K562 (cell line): ENCODE data around the gene RTF1. TPM values are rescaled to one million over a fixed set of nuclear protein-coding genes. Genes with fewer than 3 reads are reported as not detected.

Experiments
- ATAC-seq: fragments of 200-7000 bp; cut with Tn5 transposase; 3 replicates; pipeline ENCODE4 v1.9.1; 2020; ENCODE audit warnings: moderate library complexity
- Bru-seq: library from RNA; stranded (reverse); fragments of 400-500 nt; gene quantifications from one replicate; lab custom pipeline; 2021; lab: Mats Ljungman, UMichigan
- BruChase-seq, 2 experiments: library from RNA; stranded (reverse); fragments of 400-500 nt; gene quantifications; one replicate each; lab custom pipeline; 2021; lab: Mats Ljungman, UMichigan
- BruUV-seq: library from RNA; stranded (reverse); fragments of 400-500 nt; replicated peaks from 2 replicates; lab custom pipeline; 2021; lab: Mats Ljungman, UMichigan
- CTCF ChIA-PET: fragments of 300-600 bp; formaldehyde crosslinking; extraction: SDS; loops from one replicate; lab custom pipeline; 2021; ENCODE audit warnings: low intra/inter-chr PET ratio; lab: Yijun Ruan, JAX
- POLR2A ChIA-PET: fragments of 300-600, 350-650 bp; sonication (Branson Sonifier 250); formaldehyde crosslinking; extraction: SDS; loops from one replicate; lab custom pipeline; 2021; ENCODE audit warnings: antibody characterized with exemption, inconsistent platforms; lab: Yijun Ruan, JAX
- DNase-seq, 4 experiments: peaks; one replicate each; pipeline versions ENCODE4 v3.0.0 to v3.0.0-alpha.2; 2011 to 2018; ENCODE audit warnings: low spot score in 3 of 4, mixed read lengths in 3 of 4; ENCODE audit errors: extremely low read depth in 1 of 4
- FAIRE-seq: peaks from 2 replicates; lab custom pipeline; 2011; peaks lifted over from hg19 to GRCh38; lab: Jason Lieb, UNC
- H2AFZ ChIP-seq: 2 replicates; pipeline ENCODE4 v1.6.0; 2011; ENCODE audit warnings: low read depth, low read length, control low read depth, inconsistent platforms
- H3K27ac ChIP-seq: fragments of 200-600 bp; 3 replicates; pipeline ENCODE4 v1.8.0; 2011; ENCODE audit warnings: low read depth, mild to moderate bottlenecking, control low read depth, inconsistent platforms, low read length, moderate library complexity, mixed read lengths; ENCODE audit errors: extremely low read depth
- H3K27me3 ChIP-seq, 2 experiments: fragments of 300-600 bp in 1 of 2; 2 replicates in 1 of 2; 3 replicates in 1 of 2; pipeline versions ENCODE4 v1.6.0 to v1.8.0; 2011; ENCODE audit warnings: inconsistent platforms in 2 of 2, low read length in 2 of 2, mild to moderate bottlenecking in 1 of 2, mixed read lengths in 1 of 2, moderate library complexity in 1 of 2; ENCODE audit not compliant: control insufficient read depth in 2 of 2, insufficient read depth in 2 of 2
- H3K36me3 ChIP-seq: fragments of 300-600 bp; 3 replicates; pipeline ENCODE4 v1.8.0; 2011; ENCODE audit warnings: mild to moderate bottlenecking, low read length, inconsistent platforms; ENCODE audit not compliant: control insufficient read depth, insufficient read depth
- H3K4me1 ChIP-seq, 2 experiments: fragments of 200-600 bp in 1 of 2; replicated peaks in 1 of 2; 2 replicates in 1 of 2; 3 replicates in 1 of 2; pipeline versions ENCODE4 v1.5.1 to v1.8.0; 2011; ENCODE audit warnings: inconsistent platforms in 2 of 2, low read length in 2 of 2, mild to moderate bottlenecking in 1 of 2, mixed read lengths in 1 of 2, moderate library complexity in 1 of 2; ENCODE audit not compliant: control insufficient read depth in 2 of 2, insufficient read depth in 2 of 2
- H3K4me2 ChIP-seq: 2 replicates; pipeline ENCODE4 v1.6.1; 2011; ENCODE audit warnings: low read length, control low read depth, inconsistent platforms, mixed read lengths; ENCODE audit not compliant: insufficient read depth
- H3K4me3 ChIP-seq: fragments of 200-600 bp; sonication (generic), shearing (Covaris generic); 2 replicates; pipeline ENCODE4 v1.5.1; 2016; ENCODE audit warnings: control low read depth, inconsistent platforms
- H3K79me2 ChIP-seq: fragments of 200-600 bp; 3 replicates; pipeline ENCODE4 v1.8.0; 2011; ENCODE audit warnings: low read length, inconsistent platforms; ENCODE audit not compliant: control insufficient read depth, insufficient read depth
- H3K9ac ChIP-seq, 2 experiments: 2 replicates each; pipeline versions ENCODE4 v1.6.0 to v1.6.1; 2011; ENCODE audit warnings: low read depth in 2 of 2, low read length in 2 of 2, control low read depth in 1 of 2, inconsistent platforms in 1 of 2, mild to moderate bottlenecking in 1 of 2, mixed read lengths in 1 of 2; ENCODE audit not compliant: insufficient read depth in 1 of 2
- H3K9me1 ChIP-seq: one replicate; pipeline ENCODE4 v1.6.0; 2011; ENCODE audit warnings: inconsistent platforms, mild to moderate bottlenecking, low read length, moderate library complexity; ENCODE audit not compliant: control insufficient read depth, insufficient read depth
- H3K9me3 ChIP-seq: replicated peaks from 2 replicates; pipeline ENCODE4 v1.5.1; 2011; ENCODE audit warnings: low read depth, low read length, inconsistent platforms; ENCODE audit not compliant: control insufficient read depth, insufficient read depth
- H4K20me1 ChIP-seq: replicated peaks from 2 replicates; pipeline ENCODE4 v1.6.1; 2011; ENCODE audit warnings: low read length, inconsistent platforms, mixed read lengths; ENCODE audit not compliant: control insufficient read depth, insufficient read depth
- CCAR2 ChIP-seq: fragments of 200-400 bp; formaldehyde crosslinking; IDR thresholded peaks from 2 replicates; pipeline ENCODE4 v1.6.1; 2017; ENCODE audit warnings: mild to moderate bottlenecking, low read depth, low read length
- DACH1 ChIP-seq: fragments of 450-650 bp; IDR thresholded peaks from 2 replicates; pipeline ENCODE4 v1.6.1; 2018; ENCODE audit not compliant: partially characterized antibody
- KAT8 ChIP-seq: fragments of 450-650 bp; IDR thresholded peaks from 2 replicates; pipeline ENCODE4 v1.6.1; 2016; ENCODE audit warnings: low read depth, mild to moderate bottlenecking
- KDM1A ChIP-seq, 2 experiments: fragments of 450-650 bp; IDR thresholded peaks; 2 replicates each; pipeline ENCODE4 v1.6.1; 2016; ENCODE audit warnings: mild to moderate bottlenecking in 2 of 2
- MEIS2 ChIP-seq: fragments of 450-650 bp; IDR thresholded peaks from 2 replicates; pipeline ENCODE4 v1.6.1; 2014; ENCODE audit warnings: mild to moderate bottlenecking; ENCODE audit not compliant: partially characterized antibody
- NCOA6 ChIP-seq: fragments of 450-650 bp; IDR thresholded peaks from 2 replicates; pipeline ENCODE4 v1.6.1; 2017; ENCODE audit warnings: mild to moderate bottlenecking
- NR3C1 ChIP-seq: sonication (generic); formaldehyde crosslinking; IDR thresholded peaks from 2 replicates; pipeline ENCODE4 v1.8.1; 2022; ENCODE audit warnings: missing genetic modification reagents
- NRF1 ChIP-seq, 2 experiments: fragments of 450-650 bp; IDR thresholded peaks in 1 of 2; conservative IDR thresholded peaks in 1 of 2; 2 replicates each; pipeline ENCODE4 v1.6.1; 2014; ENCODE audit warnings: mild to moderate bottlenecking in 2 of 2
- PHF8 ChIP-seq: fragments of 200-600 bp; sonication (generic); IDR thresholded peaks from 2 replicates; pipeline ENCODE4 v1.6.1; 2012; ENCODE audit warnings: mixed run types, mild to moderate bottlenecking, inconsistent platforms, low read length, moderate library complexity, borderline replicate concordance
- PTBP1 ChIP-seq: fragments of 200-400 bp; formaldehyde crosslinking; IDR thresholded peaks from 2 replicates; pipeline ENCODE4 v1.6.1; 2017; ENCODE audit warnings: low read depth, low read length
- RBBP5 ChIP-seq: fragments of 200-600 bp; sonication (generic); IDR thresholded peaks from 2 replicates; pipeline ENCODE4 v1.6.1; 2012; ENCODE audit warnings: borderline replicate concordance, mild to moderate bottlenecking, low read length, control low read depth, inconsistent platforms; ENCODE audit not compliant: insufficient read depth, poor library complexity, severe bottlenecking
- RNF2 ChIP-seq: sonication (generic); IDR thresholded peaks from 2 replicates; pipeline ENCODE4 v1.6.1; 2016
- SMARCB1 ChIP-seq: IDR thresholded peaks from 2 replicates; pipeline ENCODE4 v1.6.1; 2011; ENCODE audit warnings: improper control_type of control experiment, low read depth; ENCODE audit not compliant: insufficient read length
- TAF7 ChIP-seq: fragments of 450-650 bp; IDR thresholded peaks from 2 replicates; pipeline ENCODE4 v1.6.1; 2016; ENCODE audit warnings: missing genetic modification characterization, missing compliant biosample characterization
- TBL1XR1 ChIP-seq, 2 experiments: IDR thresholded peaks; 2 replicates each; pipeline ENCODE4 v1.6.1; 2012; ENCODE audit warnings: improper control_type of control experiment in 2 of 2, low read length in 2 of 2, mild to moderate bottlenecking in 1 of 2
- TEAD1 ChIP-seq, 2 experiments: fragments of 450-650 bp in 1 of 2; sonication (generic) in 1 of 2; formaldehyde crosslinking; IDR thresholded peaks; 2 replicates each; pipeline versions ENCODE4 v1.4.0 to v1.8.0; 2020 to 2022; ENCODE audit warnings: mild to moderate bottlenecking in 2 of 2, missing genetic modification reagents in 1 of 2
- YBX1 ChIP-seq: fragments of 450-650 bp; IDR thresholded peaks from 2 replicates; pipeline ENCODE4 v1.7.1; 2016; ENCODE audit warnings: mild to moderate bottlenecking
- ZBTB1 ChIP-seq: sonication (generic); formaldehyde crosslinking; IDR thresholded peaks from 2 replicates; pipeline ENCODE4 v1.8.1; 2023; ENCODE audit warnings: missing genetic modification reagents, low read depth, mild to moderate bottlenecking, borderline replicate concordance
- ZNF175 ChIP-seq: fragments of 200-800 bp; sonication (Bioruptor generic); IDR thresholded peaks from 2 replicates; pipeline ENCODE4 v1.6.1; 2016; ENCODE audit warnings: low read depth, mild to moderate bottlenecking, missing genetic modification characterization, missing compliant biosample characterization
- ZNF311 ChIP-seq: fragments of 250-450 bp; sonication (Bioruptor Pico); IDR thresholded peaks from 2 replicates; pipeline ENCODE4 v1.4.0; 2020; ENCODE audit warnings: mild to moderate bottlenecking, moderate library complexity
- WGBS: fragments of 100-300 bp; shearing (Covaris generic); methylation state at CpG from one replicate; pipeline ENCODE4 v1.1.6; 2016; ENCODE audit warnings: low coverage, mixed read lengths; ENCODE audit not compliant: insufficient coverage; ENCODE audit errors: missing lambda C conversion rate; 5-methylcytosine and 5-hydroxymethylcytosine counted together
- in situ Hi-C: fragments of 300-500 bp; cut with MboI; formaldehyde crosslinking; loops from 4 replicates; pipeline ENCODE4 v1.15.0; 2018; ENCODE audit warnings: inconsistent platforms, mixed read lengths
- intact Hi-C: fragments of 100-400 bp; cut with micrococcal nuclease; formaldehyde crosslinking; loops from 2 replicates; pipeline ENCODE4 v1.14.2; 2022
- long read RNA-seq, 3 experiments: library from polyadenylated mRNA in 2 of 3; library from RNA in 1 of 3; unstranded in 2 of 3; stranded (forward) in 1 of 3; transcript quantifications; one replicate each; pipeline ENCODE4 v2.0.0, GENCODE V29; 2019 to 2022
- polyA minus RNA-seq, 3 experiments: library from RNA; depleted of rRNA, polyadenylated mRNA; stranded (reverse); fragments of >200 nt; gene quantifications; 2 replicates each; pipeline ENCODE4 v1.2.3, GENCODE V29; 2011
- polyA plus RNA-seq, 8 experiments: library from polyadenylated mRNA; depleted of rRNA in 4 of 8; stranded (reverse) in 5 of 8; unstranded in 3 of 8; fragments of >200 nt; fragmentation: Nextera tagmentation in 2 of 8; fragmentation: Illumina TruSeq in 1 of 8; extraction: Ambion mirVana in 2 of 8; extraction: Trizol in 1 of 8; gene quantifications; 2 replicates each; pipeline versions ENCODE4 v1.2.1 to v1.2.3, GENCODE V29; 2011 to 2014; ENCODE audit warnings: inconsistent platforms in 1 of 8, missing spikeins in 1 of 8
- total RNA-seq, 7 experiments: library from RNA; depleted of rRNA in 6 of 7; stranded (reverse); fragments of >200 nt in 6 of 7; fragmentation: Illumina TruSeq in 2 of 7; extraction: Trizol in 2 of 7; gene quantifications; 2 replicates each; pipeline versions ENCODE4 v1.2.1 to v1.2.3, GENCODE V29; 2011 to 2021; ENCODE audit warnings: low replicate concordance in 1 of 7

The RTF1 gene
- 19.7 and 32.4 TPM in 2 replicates for total RNA-seq (2011; cell fraction: chromatin; rRNA removed; ENCODE audit: low replicate concordance)
- 10.7 and 11.7 TPM in 2 replicates for total RNA-seq (2011; cell fraction: nucleolus; rRNA removed)
- 18.3 and 24.4 TPM in 2 replicates for total RNA-seq (2011; cell fraction: nucleoplasm; rRNA removed)
- total RNA-seq (2014; rRNA removed) (26.4 and 28.7 TPM in 2 replicates), total RNA-seq (2014; rRNA removed; fragmentation: Illumina TruSeq; extraction: Trizol) (28.2 and 31.3 TPM in 2 replicates), total RNA-seq (2015; rRNA removed; fragmentation: Illumina TruSeq; extraction: Trizol) (33.0 and 34.0 TPM in 2 replicates), total RNA-seq (2021) (23.3 and 31.5 TPM in 2 replicates), polyA plus RNA-seq (2011; rRNA removed) (33.4 and 40.7 TPM in 2 replicates), polyA plus RNA-seq (2014; fragmentation: Illumina TruSeq; extraction: Trizol) (40.4 and 45.4 TPM in 2 replicates), polyA plus RNA-seq (2014; fragmentation: Nextera tagmentation; extraction: Ambion mirVana) (1 to 10 TPM; 7.6 to 9.1 TPM), polyA plus RNA-seq (2014; rRNA removed) (45.4 and 69.5 TPM in 2 replicates), polyA minus RNA-seq (2011; rRNA and poly(A)+ RNA removed) (25.8 and 26.4 TPM in 2 replicates), Bru-seq, nascent RNA (percentile 71 among the genes with signal in this experiment), BruChase-seq, experiment 1, labeled RNA remaining after a 2-hour chase (percentile 79 among the genes with signal in this experiment), BruChase-seq, experiment 2, labeled RNA remaining after a 6-hour chase (percentile 81 among the genes with signal in this experiment)
- 16.4 and 22.4 TPM in 2 replicates for polyA plus RNA-seq (2011; cell fraction: cytosol; rRNA removed)
- polyA plus RNA-seq (2011; cell fraction: nucleus; rRNA removed): 8.8 and 15.8 TPM in 2 replicates
- polyA plus RNA-seq (2012): 23.4 and 24.7 TPM in 2 replicates
- 15.7 and 20.6 TPM in 2 replicates for polyA minus RNA-seq (2011; cell fraction: cytosol; rRNA and poly(A)+ RNA removed)
- polyA minus RNA-seq (2011; cell fraction: nucleus; rRNA and poly(A)+ RNA removed): 4.0 and 7.9 TPM in 2 replicates
- long read RNA-seq, experiment 1, full-length matches to known transcripts: 58 of 598 reads
- long read RNA-seq, experiment 1, partial matches to known transcripts: 392 of 598 reads
- long read RNA-seq, experiment 1, other reads (novel, unspliced or antisense): 148 of 598 reads
- long read RNA-seq, experiment 2, partial matches to known transcripts: 18 of 33 reads
- long read RNA-seq, experiment 2, other reads (novel, unspliced or antisense): 15 of 33 reads
- long read RNA-seq, experiment 3, partial matches to known transcripts: 21 of 25 reads
- long read RNA-seq, experiment 3, other reads (novel, unspliced or antisense): 4 of 25 reads

- FAIRE-seq: peak; percentile 69
- CTCF ChIA-PET: no interaction called here
- peaks cover 66% of the 10 kb centered on the region for H3K79me2 ChIP-seq
- TF ChIP-seq MEIS2: peak; percentile 22
- TF ChIP-seq ZNF175 (CRISPR knock-in tag): no peak
- TF ChIP-seq PTBP1: no peak
- TF ChIP-seq KAT8: no peak
- TF ChIP-seq SMARCB1: no peak
- peak; percentile 48; the same call in 1 of the 2 replicates for TF ChIP-seq ZBTB1
- TF ChIP-seq TEAD1 (CRISPR knock-in tag; IDR thresholded peaks at IDR 0.05): peak in 1 of 2 experiments; percentile 30; a peak in 2 of 4 replicates
- TF ChIP-seq NCOA6: no peak
- TF ChIP-seq CCAR2: no peak
- TF ChIP-seq RBBP5: peak; percentile 66
- no peak for TF ChIP-seq KDM1A (IDR thresholded peaks at IDR 0.05)
- TF ChIP-seq RNF2: 0 out of 2 replicates have a peak, but pooled peaks have one; percentile 22
- TF ChIP-seq NR3C1 (CRISPR knock-in tag): peak; percentile 83; the same call in 1 of the 2 replicates
- TF ChIP-seq TBL1XR1 (IDR thresholded peaks at IDR 0.05; ENCODE audit: low read length in 2 of 2): no peak
- TF ChIP-seq YBX1: no peak
- peak; percentile 47; the same call in 1 of the 2 replicates for TF ChIP-seq TAF7 (tag)
- peak; percentile 96 for TF ChIP-seq PHF8
- TF ChIP-seq ZNF311 (CRISPR knock-in tag): no peak
- no peak for TF ChIP-seq DACH1
- TF ChIP-seq NRF1 (conservative IDR thresholded peaks at IDR 0.05 in 1 of 2, IDR thresholded peaks at IDR 0.05 in 1 of 2): peak; percentile 84 to 87
Observed at GRCh38 chr15:41416742-41417417, at the start of gene RTF1. RTF1 (plus strand) TSS chr15:41417095; CDS start chr15:41417116, 21 bp downstream.

More at GRCh38 chr15:41416742-41417417, at the start of gene RTF1:
- Histone ChIP-seq H3K4me1 (peaks cover 11 to 14% of the 10 kb centered on the region in 2 experiments; a peak in 4 of 5 replicates), H3K27me3 (no peaks in the 10 kb centered on the region), H3K27ac (peak within 1 kb of the TSS; percentile 80), H2AFZ (peak within 1 kb of the TSS; percentile 97), H4K20me1 (peaks cover 13% of the 10 kb centered on the region), H3K9ac (peak within 1 kb of the TSS; percentile 79 to 97), H3K9me1 (no peaks in the 10 kb centered on the region), H3K9me3 (no peaks in the 10 kb centered on the region), H3K36me3 (no peaks in the 10 kb centered on the region; the same call in 2 of the 3 replicates), H3K4me3 (peak within 1 kb of the TSS; percentile 86), H3K4me2 (peak within 1 kb of the TSS; percentile 86)
- intact Hi-C loops: no loop called here
- DNase-seq (peak; percentile 95 to 98 (median 98)), ATAC-seq (peak; percentile 86)
- no TSS peak for BruUV-seq
- under 1% methylated on average over 39 of the region's 74 CpGs for WGBS
- in situ Hi-C loops: no loop called here
- POLR2A ChIA-PET: no interaction called here
